KMS-11 (cell line): Measurements from ENCODE around the gene CDKN2B-AS1.

ENCODE experiments used
- H2AFZ ChIP-seq: fragments of 200-600 bp; sonication (generic); 2 replicates; pipeline ENCODE4 v1.6.1; 2016; ENCODE audit warnings: antibody characterized with exemption, mixed run types, low read depth
- H3K27ac ChIP-seq: fragments of 200-600 bp; sonication (generic); 2 replicates; pipeline ENCODE4 v1.6.1; 2016; ENCODE audit warnings: mild to moderate bottlenecking, mixed run types
- H3K27me3 ChIP-seq: fragments of 200-600 bp; sonication (generic); 2 replicates; pipeline ENCODE4 v1.6.1; 2017; ENCODE audit warnings: mild to moderate bottlenecking, low read depth, mixed run types, moderate library complexity; ENCODE audit not compliant: insufficient read depth
- H3K36me3 ChIP-seq: fragments of 200-600 bp; sonication (generic); 2 replicates; pipeline ENCODE4 v1.6.1; 2017; ENCODE audit warnings: mild to moderate bottlenecking, mixed run types; ENCODE audit not compliant: insufficient read depth
- H3K4me1 ChIP-seq: fragments of 200-600 bp; sonication (generic); 2 replicates; pipeline ENCODE4 v1.6.1; 2016; ENCODE audit warnings: mild to moderate bottlenecking, low read depth, mixed run types; ENCODE audit not compliant: poor library complexity, severe bottlenecking
- H3K4me2 ChIP-seq: fragments of 200-600 bp; sonication (generic); 2 replicates; pipeline ENCODE4 v1.7.0; 2016; ENCODE audit warnings: mild to moderate bottlenecking, mixed run types
- H3K4me3 ChIP-seq: fragments of 200-600 bp; sonication (generic); IDR thresholded peaks from 2 replicates; pipeline ENCODE4 v1.6.1; 2017; ENCODE audit warnings: low read depth, low read length, mixed read lengths; ENCODE audit not compliant: insufficient read depth
- H3K79me2 ChIP-seq: fragments of 200-600 bp; sonication (generic); 2 replicates; pipeline ENCODE4 v1.6.1; 2016; ENCODE audit warnings: low read depth, mixed run types; ENCODE audit not compliant: insufficient read depth
- H3K9ac ChIP-seq: fragments of 200-600 bp; sonication (generic); 2 replicates; pipeline ENCODE4 v1.6.1; 2016; ENCODE audit warnings: mild to moderate bottlenecking, mixed run types
- H4K20me1 ChIP-seq: fragments of 200-600 bp; sonication (generic); 2 replicates; pipeline ENCODE4 v1.6.1; 2016; ENCODE audit warnings: mild to moderate bottlenecking, mixed run types; ENCODE audit not compliant: insufficient read depth
- TF ChIP-seq, protein P1 (sequence below): fragments of 200-600 bp; sonication (generic); conservative IDR thresholded peaks from 2 replicates; pipeline ENCODE4 v1.6.1; 2017; ENCODE audit warnings: low read depth, mild to moderate bottlenecking, antibody characterized with exemption, low read length, moderate library complexity, mixed read lengths

CDKN2B-AS1 gene

GRCh38 chr9:22052376-22052945, 57.9 kb downstream of the CDKN2B-AS1 start:
- Histone ChIP-seq H3K79me2 (no peaks in the 10 kb centered on the region), H4K20me1 (no peaks in the 10 kb centered on the region), H3K36me3 (no peaks in the 10 kb centered on the region), H3K4me1 (peaks cover 84% of the 10 kb centered on the region), H2AFZ (peak overlapping the region; percentile 23; the same call in 1 of the 2 replicates), H3K27ac (peak overlapping the region; percentile 69), H3K4me2 (peak overlapping the region; percentile 80), H3K4me3 (no peak overlapping the region), H3K27me3 (no peaks in the 10 kb centered on the region), H3K9ac (peak overlapping the region; percentile 26; the same call in 1 of the 2 replicates)
- TF ChIP-seq, protein P1, sequence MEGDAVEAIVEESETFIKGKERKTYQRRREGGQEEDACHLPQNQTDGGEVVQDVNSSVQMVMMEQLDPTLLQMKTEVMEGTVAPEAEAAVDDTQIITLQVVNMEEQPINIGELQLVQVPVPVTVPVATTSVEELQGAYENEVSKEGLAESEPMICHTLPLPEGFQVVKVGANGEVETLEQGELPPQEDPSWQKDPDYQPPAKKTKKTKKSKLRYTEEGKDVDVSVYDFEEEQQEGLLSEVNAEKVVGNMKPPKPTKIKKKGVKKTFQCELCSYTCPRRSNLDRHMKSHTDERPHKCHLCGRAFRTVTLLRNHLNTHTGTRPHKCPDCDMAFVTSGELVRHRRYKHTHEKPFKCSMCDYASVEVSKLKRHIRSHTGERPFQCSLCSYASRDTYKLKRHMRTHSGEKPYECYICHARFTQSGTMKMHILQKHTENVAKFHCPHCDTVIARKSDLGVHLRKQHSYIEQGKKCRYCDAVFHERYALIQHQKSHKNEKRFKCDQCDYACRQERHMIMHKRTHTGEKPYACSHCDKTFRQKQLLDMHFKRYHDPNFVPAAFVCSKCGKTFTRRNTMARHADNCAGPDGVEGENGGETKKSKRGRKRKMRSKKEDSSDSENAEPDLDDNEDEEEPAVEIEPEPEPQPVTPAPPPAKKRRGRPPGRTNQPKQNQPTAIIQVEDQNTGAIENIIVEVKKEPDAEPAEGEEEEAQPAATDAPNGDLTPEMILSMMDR: no peak

- H3K27me3 ChIP-seq: no peaks in the 10 kb centered on the region
- peak overlapping the region; percentile 80 for H3K4me2 ChIP-seq
- H3K36me3 ChIP-seq: no peaks in the 10 kb centered on the region
- TF ChIP-seq, protein P1: no peak
- H3K79me2 ChIP-seq: no peaks in the 10 kb centered on the region
- H3K4me1 ChIP-seq: peaks cover 91% of the 10 kb centered on the region
- peak overlapping the region; percentile 26; the same call in 1 of the 2 replicates for H3K9ac ChIP-seq
- no peak overlapping the region for H3K4me3 ChIP-seq
- H2AFZ ChIP-seq: peak overlapping the region; percentile 23; the same call in 1 of the 2 replicates
- no peaks in the 10 kb centered on the region for H4K20me1 ChIP-seq
- peak overlapping the region; percentile 69 for H3K27ac ChIP-seq
Measured at GRCh38 chr9:22053178-22053577, 58.6 kb downstream of the CDKN2B-AS1 start.

DNA sequence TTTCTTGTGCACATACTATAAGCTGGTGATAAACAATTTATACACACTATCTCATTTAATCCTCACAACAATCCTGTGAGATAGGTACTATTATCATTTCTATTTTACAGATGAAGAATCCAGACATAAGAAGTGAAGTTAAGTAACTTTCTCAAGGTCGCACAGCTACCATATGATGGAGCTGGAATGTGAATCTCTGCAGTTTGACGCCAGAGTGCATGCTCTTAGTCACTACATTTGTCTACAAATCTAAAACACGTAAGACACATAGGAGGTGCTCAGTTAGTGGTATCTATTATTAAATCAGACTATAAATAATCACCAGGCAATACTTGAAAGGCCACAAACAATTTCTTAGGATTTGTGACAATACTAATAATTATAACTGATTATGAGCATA, 59.5 kb downstream of the CDKN2B-AS1 start:
- Histone ChIP-seq H2AFZ (no peak overlapping the region), H3K4me2 (0 out of 2 replicates have a peak overlapping the region, but pooled peaks have one; percentile 2), H3K9ac (no peak overlapping the region), H4K20me1 (no peaks in the 10 kb centered on the region), H3K79me2 (no peaks in the 10 kb centered on the region), H3K4me1 (peaks cover 92% of the 10 kb centered on the region), H3K36me3 (no peaks in the 10 kb centered on the region), H3K27me3 (no peaks in the 10 kb centered on the region), H3K4me3 (no peak overlapping the region), H3K27ac (peak overlapping the region; percentile 69; the same call in 1 of the 2 replicates)
- TF ChIP-seq, protein P1: no peak

GRCh38 chr9:22054529-22054928, 59.9 kb downstream of the CDKN2B-AS1 start:
- H3K4me3 ChIP-seq: no peak overlapping the region
- no peak overlapping the region for H3K27ac ChIP-seq
- TF ChIP-seq, protein P1: no peak
- H3K4me2 ChIP-seq: no peak overlapping the region
- no peaks in the 10 kb centered on the region for H3K36me3 ChIP-seq
- no peak overlapping the region for H2AFZ ChIP-seq
- no peak overlapping the region for H3K9ac ChIP-seq
- H3K79me2 ChIP-seq: no peaks in the 10 kb centered on the region
- peaks cover 87% of the 10 kb centered on the region for H3K4me1 ChIP-seq
- no peaks in the 10 kb centered on the region for H3K27me3 ChIP-seq
- H4K20me1 ChIP-seq: no peaks in the 10 kb centered on the region
